ENCODE data around the gene SMYD2. TPM values are rescaled to one million over a fixed set of nuclear protein-coding genes. Genes with fewer than 3 reads are reported as not detected.

The SMYD2 gene
- total and polyA plus RNA-seq, 2 donors (not counting 3 experiments of a cell fraction or from before 2014, with no cell fraction given): 8.0 to 20.9 TPM

GRCh38 chr1:214241060-214241459, 39.9 kb upstream of the SMYD2 start:
- H3K36me3 ChIP-seq (ENCODE audit: control insufficient read depth in 2 of 2, extremely low read depth in 1 of 2, insufficient read depth in 2 of 2, low read length in 2 of 2): no peaks in the 10 kb centered on the region
- ChIA-PET POLR2A (interaction anchor here (0.6 kb wide), 1 partner anchor 240 kb away, joined by 3 read pairs; no protein-coding TSS in a partner anchor), CTCF (interaction anchor here (0.8 to 1.3 kb wide), 3 partner anchors 17 to 27 kb away, joined by 3 to 6 read pairs (median 4); no protein-coding TSS in a partner anchor)
- H3K79me2 ChIP-seq (ENCODE audit: control insufficient read depth, insufficient read depth, low read length): no peaks in the 10 kb centered on the region
- H3K4me2 ChIP-seq (ENCODE audit: insufficient read depth, low read length): no peak overlapping the region
- no peaks in the 10 kb centered on the region for H4K20me1 ChIP-seq (replicated peaks; ENCODE audit: control insufficient read depth, extremely low read depth, insufficient read depth, low read length)
- H3K27me3 ChIP-seq (ENCODE audit: control insufficient read depth in 2 of 2, insufficient read depth in 2 of 2, low read length in 2 of 2): peaks cover 0 to 2% of the 10 kb centered on the region in 2 experiments
- H3K4me3 ChIP-seq (replicated peaks in 1 of 3; ENCODE audit: insufficient read depth in 1 of 3, low read depth in 1 of 3, low read length in 3 of 3): no peak overlapping the region
- H3K9me1 ChIP-seq (replicated peaks; ENCODE audit: control insufficient read depth, extremely low read depth, insufficient read depth, low read length): no peaks in the 10 kb centered on the region
- intact Hi-C loops (cut with micrococcal nuclease) (no loop called here), dilution Hi-C loops (cut with MboI; ENCODE audit: extremely low pct_ligation_motif_present, low sequenced_read_pairs) (no loop called here)
- no peak overlapping the region for H3K27ac ChIP-seq (ENCODE audit: insufficient read depth, low read depth, low read length)
- H2AFZ ChIP-seq (ENCODE audit: low read depth, low read length): no peak overlapping the region
- FAIRE-seq: no peak
- TF ChIP-seq GATA2 (IDR thresholded peaks at IDR 0.05; ENCODE audit: insufficient read depth, insufficient read length, low read depth, low read length) (no peak), MYC (IDR thresholded peaks at IDR 0.05; ENCODE audit: low read depth, low read length) (no peak), FOS (IDR thresholded peaks at IDR 0.05; ENCODE audit: borderline replicate concordance, insufficient read depth, low read length) (peak; percentile 85), JUN (IDR thresholded peaks at IDR 0.05; ENCODE audit: borderline replicate concordance, insufficient read depth, insufficient read length, low read depth) (peak; percentile 33)
- no peaks in the 10 kb centered on the region for H3K9me3 ChIP-seq (replicated peaks; ENCODE audit: control insufficient read depth, insufficient read depth, low read length)
- BruUV-seq (replicated peaks): no TSS peak
- peaks cover 4% of the 10 kb centered on the region for H3K4me1 ChIP-seq (ENCODE audit: control insufficient read depth, extremely low read depth, insufficient read depth, low read length)
- H3K9ac ChIP-seq (replicated peaks; ENCODE audit: extremely low read depth, insufficient read depth, low read length): no peak overlapping the region
- DNase-seq (ENCODE audit: low read depth, low spot score): no peak

- BruUV-seq (replicated peaks): no TSS peak
- dilution Hi-C loops (cut with MboI; ENCODE audit: extremely low pct_ligation_motif_present, low sequenced_read_pairs): no loop called here
- H3K79me2 ChIP-seq (ENCODE audit: control insufficient read depth, insufficient read depth, low read length): no peaks in the 10 kb centered on the region
- no peak for TF ChIP-seq CTCF (IDR thresholded peaks at IDR 0.05; ENCODE audit: extremely low read depth in 1 of 2, insufficient read depth in 1 of 2, low read depth in 1 of 2, low read length in 2 of 2)
- TF ChIP-seq JUN (IDR thresholded peaks at IDR 0.05; ENCODE audit: borderline replicate concordance, insufficient read depth, insufficient read length, low read depth): no peak
- no peak for TF ChIP-seq FOS (IDR thresholded peaks at IDR 0.05; ENCODE audit: borderline replicate concordance, insufficient read depth, low read length)
- no peak for TF ChIP-seq EZH2 (IDR thresholded peaks at IDR 0.05; ENCODE audit: borderline replicate concordance, low read depth, low read length, severe bottlenecking)
- no peak for TF ChIP-seq POLR2A (IDR thresholded peaks at IDR 0.05; ENCODE audit: low read depth, low read length)
- TF ChIP-seq MAX (IDR thresholded peaks at IDR 0.05; ENCODE audit: insufficient read depth, insufficient read length): no peak
- TF ChIP-seq GATA2 (IDR thresholded peaks at IDR 0.05; ENCODE audit: insufficient read depth, insufficient read length, low read depth, low read length): no peak
- intact Hi-C loops (cut with micrococcal nuclease): no loop called here
- no peak for FAIRE-seq
- no peak for DNase-seq (ENCODE audit: low read depth, low spot score)
- no peak overlapping the region for H3K9ac ChIP-seq (replicated peaks; ENCODE audit: extremely low read depth, insufficient read depth, low read length)
- ChIA-PET CTCF (interaction anchor here (0.6 to 2.5 kb wide), 2 partner anchors 17 to 1057 kb away, joined by 3 to 7 read pairs; no protein-coding TSS in a partner anchor), POLR2A (no interaction called here)
- peaks cover 0 to 2% of the 10 kb centered on the region in 2 experiments for H3K27me3 ChIP-seq (ENCODE audit: control insufficient read depth in 2 of 2, insufficient read depth in 2 of 2, low read length in 2 of 2)
- no peaks in the 10 kb centered on the region for H3K9me3 ChIP-seq (replicated peaks; ENCODE audit: control insufficient read depth, insufficient read depth, low read length)
- H2AFZ ChIP-seq (ENCODE audit: low read depth, low read length): no peak overlapping the region
- H3K4me3 ChIP-seq (replicated peaks in 1 of 3; ENCODE audit: insufficient read depth in 1 of 3, low read depth in 1 of 3, low read length in 3 of 3): no peak overlapping the region
- no peaks in the 10 kb centered on the region for H3K36me3 ChIP-seq (ENCODE audit: control insufficient read depth in 2 of 2, extremely low read depth in 1 of 2, insufficient read depth in 2 of 2, low read length in 2 of 2)
- no peak overlapping the region for H3K27ac ChIP-seq (ENCODE audit: insufficient read depth, low read depth, low read length)
- no peaks in the 10 kb centered on the region for H4K20me1 ChIP-seq (replicated peaks; ENCODE audit: control insufficient read depth, extremely low read depth, insufficient read depth, low read length)
- H3K4me2 ChIP-seq (ENCODE audit: insufficient read depth, low read length): no peak overlapping the region
- H3K9me1 ChIP-seq (replicated peaks; ENCODE audit: control insufficient read depth, extremely low read depth, insufficient read depth, low read length): no peaks in the 10 kb centered on the region
- H3K4me1 ChIP-seq (ENCODE audit: control insufficient read depth, extremely low read depth, insufficient read depth, low read length): peaks cover 7% of the 10 kb centered on the region
Observed at GRCh38 chr1:214244252-214244651, 36.7 kb upstream of the SMYD2 start.
